ENCODE results near the gene FRMD7. TPM values are rescaled to one million over a fixed set of nuclear protein-coding genes. Genes with fewer than 3 reads are reported as not detected.

The FRMD7 gene
- total RNA-seq, 1 experiment from 2014 or later = not detected

- Histone ChIP-seq H3K27me3 (replicated peaks; ENCODE audit: insufficient read depth, low read depth, low read length, poor library complexity) (no peaks in the 10 kb centered on the region), H3K4me3 (ENCODE audit: low read depth, low read length, poor library complexity, severe bottlenecking) (no peak overlapping the region), H3K9me3 (ENCODE audit: low read depth, low read length, poor library complexity, severe bottlenecking) (no peaks in the 10 kb centered on the region), H3K27ac (ENCODE audit: low read depth, low read length, poor library complexity, severe bottlenecking) (no peak overlapping the region), H3K4me1 (ENCODE audit: insufficient read depth, low read length, poor library complexity, severe bottlenecking) (no peaks in the 10 kb centered on the region), H3K36me3 (ENCODE audit: insufficient read depth, low read length, poor library complexity, severe bottlenecking) (no peaks in the 10 kb centered on the region)
- POLR2A ChIA-PET (ENCODE audit: low non-redundant PET) = no interaction called here
- BruUV-seq (replicated peaks) = no TSS peak
- intact Hi-C loops (cut with micrococcal nuclease; ENCODE audit: unreplicated experiment) = no loop called here
- CTCF ChIA-PET = no interaction called here
- TF ChIP-seq, protein P1, sequence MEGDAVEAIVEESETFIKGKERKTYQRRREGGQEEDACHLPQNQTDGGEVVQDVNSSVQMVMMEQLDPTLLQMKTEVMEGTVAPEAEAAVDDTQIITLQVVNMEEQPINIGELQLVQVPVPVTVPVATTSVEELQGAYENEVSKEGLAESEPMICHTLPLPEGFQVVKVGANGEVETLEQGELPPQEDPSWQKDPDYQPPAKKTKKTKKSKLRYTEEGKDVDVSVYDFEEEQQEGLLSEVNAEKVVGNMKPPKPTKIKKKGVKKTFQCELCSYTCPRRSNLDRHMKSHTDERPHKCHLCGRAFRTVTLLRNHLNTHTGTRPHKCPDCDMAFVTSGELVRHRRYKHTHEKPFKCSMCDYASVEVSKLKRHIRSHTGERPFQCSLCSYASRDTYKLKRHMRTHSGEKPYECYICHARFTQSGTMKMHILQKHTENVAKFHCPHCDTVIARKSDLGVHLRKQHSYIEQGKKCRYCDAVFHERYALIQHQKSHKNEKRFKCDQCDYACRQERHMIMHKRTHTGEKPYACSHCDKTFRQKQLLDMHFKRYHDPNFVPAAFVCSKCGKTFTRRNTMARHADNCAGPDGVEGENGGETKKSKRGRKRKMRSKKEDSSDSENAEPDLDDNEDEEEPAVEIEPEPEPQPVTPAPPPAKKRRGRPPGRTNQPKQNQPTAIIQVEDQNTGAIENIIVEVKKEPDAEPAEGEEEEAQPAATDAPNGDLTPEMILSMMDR (conservative IDR thresholded peaks at IDR 0.05; ENCODE audit: low read depth, low read length) = no peak
- no peak for TF ChIP-seq EZH2 (IDR thresholded peaks at IDR 0.05; ENCODE audit: borderline replicate concordance, low read depth, low read length, poor library complexity, severe bottlenecking)
- DNase-seq (ENCODE audit: low spot score) = no peak
Observed at GRCh38 chrX:132119821-132120515, 7.9 kb downstream of the FRMD7 start.

- no peaks in the 10 kb centered on the region for H3K4me1 ChIP-seq (ENCODE audit: insufficient read depth, low read length, poor library complexity, severe bottlenecking)
- no peaks in the 10 kb centered on the region for H3K9me3 ChIP-seq (ENCODE audit: low read depth, low read length, poor library complexity, severe bottlenecking)
- CTCF ChIA-PET = no interaction called here
- DNase-seq (ENCODE audit: low spot score) = no peak
- H3K4me3 ChIP-seq (ENCODE audit: low read depth, low read length, poor library complexity, severe bottlenecking) = no peak overlapping the region
- POLR2A ChIA-PET (ENCODE audit: low non-redundant PET) = no interaction called here
- H3K27me3 ChIP-seq (replicated peaks; ENCODE audit: insufficient read depth, low read depth, low read length, poor library complexity) = peaks cover 3% of the 10 kb centered on the region
- H3K36me3 ChIP-seq (ENCODE audit: insufficient read depth, low read length, poor library complexity, severe bottlenecking) = no peaks in the 10 kb centered on the region
- TF ChIP-seq, protein P1 (conservative IDR thresholded peaks at IDR 0.05; ENCODE audit: low read depth, low read length) = no peak
- no peak for TF ChIP-seq EZH2 (IDR thresholded peaks at IDR 0.05; ENCODE audit: borderline replicate concordance, low read depth, low read length, poor library complexity, severe bottlenecking)
- H3K27ac ChIP-seq (ENCODE audit: low read depth, low read length, poor library complexity, severe bottlenecking) = no peak overlapping the region
- intact Hi-C loops (cut with micrococcal nuclease; ENCODE audit: unreplicated experiment) = no loop called here
- BruUV-seq (replicated peaks) = no TSS peak
Observed at GRCh38 chrX:132119283-132119682, 8.5 kb downstream of the FRMD7 start.

DNA sequence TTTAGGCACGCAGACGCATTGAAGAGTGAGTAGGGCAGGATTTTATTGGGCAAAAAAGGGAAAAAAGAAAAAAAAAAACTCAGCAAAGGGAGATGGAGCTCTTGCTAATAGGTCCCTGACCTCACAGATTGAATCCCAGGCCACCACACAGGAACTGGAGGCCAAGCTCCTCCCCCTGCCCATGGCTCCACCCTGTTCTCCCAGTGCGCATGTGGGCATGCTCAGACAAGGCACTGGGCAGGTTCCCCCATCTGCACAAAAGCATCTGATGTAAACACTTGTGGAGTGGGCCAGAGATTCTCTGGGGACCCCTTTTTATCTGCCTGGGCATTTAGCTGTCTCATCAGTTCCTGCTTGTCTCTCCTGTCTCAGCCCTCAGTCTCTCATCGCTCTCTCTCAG is 9.5 kb downstream of the FRMD7 start:
- no peak for DNase-seq (ENCODE audit: low spot score)
- Histone ChIP-seq H3K4me3 (ENCODE audit: low read depth, low read length, poor library complexity, severe bottlenecking) (no peak overlapping the region), H3K36me3 (ENCODE audit: insufficient read depth, low read length, poor library complexity, severe bottlenecking) (no peaks in the 10 kb centered on the region), H3K4me1 (ENCODE audit: insufficient read depth, low read length, poor library complexity, severe bottlenecking) (no peaks in the 10 kb centered on the region), H3K27ac (ENCODE audit: low read depth, low read length, poor library complexity, severe bottlenecking) (no peak overlapping the region), H3K9me3 (ENCODE audit: low read depth, low read length, poor library complexity, severe bottlenecking) (no peaks in the 10 kb centered on the region), H3K27me3 (replicated peaks; ENCODE audit: insufficient read depth, low read depth, low read length, poor library complexity) (peaks cover 6% of the 10 kb centered on the region)
- BruUV-seq (replicated peaks) = no TSS peak
- POLR2A ChIA-PET (ENCODE audit: low non-redundant PET) = no interaction called here
- TF ChIP-seq EZH2 (IDR thresholded peaks at IDR 0.05; ENCODE audit: borderline replicate concordance, low read depth, low read length, poor library complexity, severe bottlenecking) = no peak
- TF ChIP-seq, protein P1 (conservative IDR thresholded peaks at IDR 0.05; ENCODE audit: low read depth, low read length) = no peak
- intact Hi-C loops (cut with micrococcal nuclease; ENCODE audit: unreplicated experiment) = no loop called here
- CTCF ChIA-PET = no interaction called here

Data from A673 (cell line).